ENCODE results near the gene NFX1.
"Not testable (repeated sequence)": the region's sequence is repeated elsewhere in the genome, so short reads cannot be mapped to it uniquely, and the experiment has no call there.

Gene NFX1

GRCh38 chr9:33354651-33355211 is 64.4 kb downstream of the NFX1 start:
- DNase-seq (ENCODE audit: low spot score) (no peak), FAIRE-seq (peak; percentile 37)

GRCh38 chr9:33355933-33356332 is 65.6 kb downstream of the NFX1 start:
- peak; percentile 44 for FAIRE-seq
- DNase-seq (ENCODE audit: low spot score) = no peak

- not testable (repeated sequence) for DNase-seq (ENCODE audit: low spot score); FAIRE-seq
Observed at GRCh38 chr9:33358641-33359040, 68.3 kb downstream of the NFX1 start.

GRCh38 chr9:33364127-33364526 is 73.8 kb downstream of the NFX1 start:
- FAIRE-seq (no peak), DNase-seq (ENCODE audit: low spot score) (no peak)

GRCh38 chr9:33364814-33365213 is 74.5 kb downstream of the NFX1 start:
- FAIRE-seq; DNase-seq (ENCODE audit: low spot score): not testable (repeated sequence)

- DNase-seq (ENCODE audit: low spot score) (no peak), FAIRE-seq (no peak)
Observed at GRCh38 chr9:33366979-33367480, 76.7 kb downstream of the NFX1 start.

GRCh38 chr9:33372900-33373299 is 82.6 kb downstream of the NFX1 start:
- FAIRE-seq = no peak
- no peak for DNase-seq (ENCODE audit: low spot score)

GRCh38 chr9:33374190-33374589 is 83.9 kb downstream of the NFX1 start:
- FAIRE-seq = no peak
- no peak for DNase-seq (ENCODE audit: low spot score)

- DNase-seq (ENCODE audit: low spot score) (peak; percentile 80), FAIRE-seq (no peak)
Observed at GRCh38 chr9:33374634-33375237, 84.4 kb downstream of the NFX1 start.

GRCh38 chr9:33375238-33375840 is 85.0 kb downstream of the NFX1 start:
- DNase-seq (ENCODE audit: low spot score) (no peak), FAIRE-seq (no peak)

GRCh38 chr9:33375841-33376321 is 85.6 kb downstream of the NFX1 start:
- FAIRE-seq (no peak), DNase-seq (ENCODE audit: low spot score) (no peak)

- no peak for FAIRE-seq
- DNase-seq (ENCODE audit: low spot score) = no peak
Observed at GRCh38 chr9:33377089-33377715, 86.9 kb downstream of the NFX1 start.

GRCh38 chr9:33378121-33378795 is 87.9 kb downstream of the NFX1 start:
- FAIRE-seq = no peak
- DNase-seq (ENCODE audit: low spot score) = no peak

- DNase-seq (ENCODE audit: low spot score) = no peak
- FAIRE-seq = no peak
Observed at GRCh38 chr9:33379666-33380389, 89.5 kb downstream of the NFX1 start.

GRCh38 chr9:33380390-33381094 is 90.2 kb downstream of the NFX1 start:
- peak; percentile 59 for FAIRE-seq

GRCh38 chr9:33381231-33381791 is 91.0 kb downstream of the NFX1 start:
- FAIRE-seq (no peak), DNase-seq (ENCODE audit: low spot score) (peak; percentile 21)

More at GRCh38 chr9:33380390-33381094, 90.2 kb downstream of the NFX1 start:
- no peak for DNase-seq (ENCODE audit: low spot score)

GRCh38 chr9:33382397-33382796 is 92.1 kb downstream of the NFX1 start:
- not testable (repeated sequence) for DNase-seq (ENCODE audit: low spot score); FAIRE-seq

- DNase-seq (ENCODE audit: low spot score); FAIRE-seq: not testable (repeated sequence)
Observed at GRCh38 chr9:33383396-33383795, 93.1 kb downstream of the NFX1 start.

- not testable (repeated sequence) for FAIRE-seq; DNase-seq (ENCODE audit: low spot score)
Observed at GRCh38 chr9:33385536-33385935, 95.2 kb downstream of the NFX1 start.

Measured in urothelium cell line (cell line).